Measurements from ENCODE around the gene UPK2. TPM values are rescaled to one million over a fixed set of nuclear protein-coding genes. Genes with fewer than 3 reads are reported as not detected.
A peak's percentile ranks its signal among the peaks of the same experiment; 100 is the strongest.

UPK2 gene
- total RNA-seq, 1 experiment from 2014 or later: not detected

DNA sequence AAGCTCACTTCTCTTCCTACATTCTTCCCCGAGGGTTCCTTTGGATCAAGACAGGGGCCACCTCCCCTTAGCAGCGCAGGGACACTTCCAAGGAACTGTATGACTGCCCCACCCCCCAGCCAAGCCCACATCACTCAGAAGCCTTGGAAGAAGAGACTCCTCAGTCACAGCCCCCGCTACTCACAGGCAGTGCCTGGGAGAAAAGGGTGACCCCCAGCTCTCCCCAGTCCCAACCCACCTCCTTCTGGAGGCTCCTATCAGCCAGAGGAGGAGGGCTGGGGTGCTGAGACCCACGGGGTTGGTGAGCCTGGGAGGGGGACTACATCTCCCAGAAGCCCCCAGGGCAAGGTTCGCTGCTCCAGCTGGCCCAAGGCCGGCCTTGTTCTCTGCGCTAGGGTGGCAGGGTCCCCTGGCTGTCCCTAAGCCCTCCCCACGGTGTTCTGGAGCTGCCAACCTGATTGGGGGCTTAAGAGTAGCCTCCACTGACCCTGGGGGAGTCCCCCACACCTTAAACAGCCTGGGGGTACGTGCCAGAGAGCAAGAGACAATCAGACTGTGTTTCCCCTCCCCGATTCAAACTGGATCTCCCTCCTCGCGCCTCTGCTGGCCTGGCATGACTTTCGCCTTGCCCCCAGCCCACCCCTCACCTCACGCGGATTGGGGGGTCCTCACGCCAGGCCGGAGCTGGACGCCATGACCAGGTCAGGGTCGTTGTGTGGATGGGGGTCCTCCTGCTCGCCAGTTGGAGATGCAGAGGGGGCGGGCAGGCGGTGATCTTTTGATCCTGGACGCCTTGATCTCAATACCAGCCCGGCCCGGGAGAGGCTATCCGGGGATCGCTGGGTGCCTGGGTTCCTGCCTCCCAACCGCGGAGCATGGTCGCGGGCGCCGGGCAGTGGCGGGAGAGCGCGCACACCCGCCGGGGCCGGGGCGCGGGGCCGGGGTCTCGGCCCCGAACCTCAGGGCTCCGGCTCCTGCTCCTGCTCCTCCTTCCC lies 31.2 kb upstream of the UPK2 start:
- no peak overlapping the region for H3K27ac Mint-ChIP-seq
- CTCF ChIA-PET: interaction anchor here (0.6 to 1.4 kb wide), 9 partner anchors 8 to 281 kb away, joined by 3 to 12 read pairs (median 4); partner anchors contain the start of genes CBL and DDX6
- ATAC-seq (peak; percentile 11), DNase-seq (ENCODE audit: low spot score) (peak; percentile 71)
- no peaks in the 10 kb centered on the region for H3K9me3 Mint-ChIP-seq
- TF ChIP-seq, protein P1, sequence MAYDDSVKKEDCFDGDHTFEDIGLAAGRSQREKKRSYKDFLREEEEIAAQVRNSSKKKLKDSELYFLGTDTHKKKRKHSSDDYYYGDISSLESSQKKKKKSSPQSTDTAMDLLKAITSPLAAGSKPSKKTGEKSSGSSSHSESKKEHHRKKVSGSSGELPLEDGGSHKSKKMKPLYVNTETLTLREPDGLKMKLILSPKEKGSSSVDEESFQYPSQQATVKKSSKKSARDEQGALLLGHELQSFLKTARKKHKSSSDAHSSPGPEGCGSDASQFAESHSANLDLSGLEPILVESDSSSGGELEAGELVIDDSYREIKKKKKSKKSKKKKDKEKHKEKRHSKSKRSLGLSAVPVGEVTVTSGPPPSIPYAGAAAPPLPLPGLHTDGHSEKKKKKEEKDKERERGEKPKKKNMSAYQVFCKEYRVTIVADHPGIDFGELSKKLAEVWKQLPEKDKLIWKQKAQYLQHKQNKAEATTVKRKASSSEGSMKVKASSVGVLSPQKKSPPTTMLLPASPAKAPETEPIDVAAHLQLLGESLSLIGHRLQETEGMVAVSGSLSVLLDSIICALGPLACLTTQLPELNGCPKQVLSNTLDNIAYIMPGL (CRISPR knock-in tag; IDR thresholded peaks at IDR 0.05): peak; percentile 67
- peak; percentile 75; the same call in 1 of the 2 replicates for TF ChIP-seq ETV6 (CRISPR knock-in tag; IDR thresholded peaks at IDR 0.05)
- TF ChIP-seq KAT7 (CRISPR knock-in tag; IDR thresholded peaks at IDR 0.05; ENCODE audit: borderline replicate concordance): 0 out of 2 replicates have a peak, but pooled peaks have one; percentile 17
- TF ChIP-seq, protein P2, sequence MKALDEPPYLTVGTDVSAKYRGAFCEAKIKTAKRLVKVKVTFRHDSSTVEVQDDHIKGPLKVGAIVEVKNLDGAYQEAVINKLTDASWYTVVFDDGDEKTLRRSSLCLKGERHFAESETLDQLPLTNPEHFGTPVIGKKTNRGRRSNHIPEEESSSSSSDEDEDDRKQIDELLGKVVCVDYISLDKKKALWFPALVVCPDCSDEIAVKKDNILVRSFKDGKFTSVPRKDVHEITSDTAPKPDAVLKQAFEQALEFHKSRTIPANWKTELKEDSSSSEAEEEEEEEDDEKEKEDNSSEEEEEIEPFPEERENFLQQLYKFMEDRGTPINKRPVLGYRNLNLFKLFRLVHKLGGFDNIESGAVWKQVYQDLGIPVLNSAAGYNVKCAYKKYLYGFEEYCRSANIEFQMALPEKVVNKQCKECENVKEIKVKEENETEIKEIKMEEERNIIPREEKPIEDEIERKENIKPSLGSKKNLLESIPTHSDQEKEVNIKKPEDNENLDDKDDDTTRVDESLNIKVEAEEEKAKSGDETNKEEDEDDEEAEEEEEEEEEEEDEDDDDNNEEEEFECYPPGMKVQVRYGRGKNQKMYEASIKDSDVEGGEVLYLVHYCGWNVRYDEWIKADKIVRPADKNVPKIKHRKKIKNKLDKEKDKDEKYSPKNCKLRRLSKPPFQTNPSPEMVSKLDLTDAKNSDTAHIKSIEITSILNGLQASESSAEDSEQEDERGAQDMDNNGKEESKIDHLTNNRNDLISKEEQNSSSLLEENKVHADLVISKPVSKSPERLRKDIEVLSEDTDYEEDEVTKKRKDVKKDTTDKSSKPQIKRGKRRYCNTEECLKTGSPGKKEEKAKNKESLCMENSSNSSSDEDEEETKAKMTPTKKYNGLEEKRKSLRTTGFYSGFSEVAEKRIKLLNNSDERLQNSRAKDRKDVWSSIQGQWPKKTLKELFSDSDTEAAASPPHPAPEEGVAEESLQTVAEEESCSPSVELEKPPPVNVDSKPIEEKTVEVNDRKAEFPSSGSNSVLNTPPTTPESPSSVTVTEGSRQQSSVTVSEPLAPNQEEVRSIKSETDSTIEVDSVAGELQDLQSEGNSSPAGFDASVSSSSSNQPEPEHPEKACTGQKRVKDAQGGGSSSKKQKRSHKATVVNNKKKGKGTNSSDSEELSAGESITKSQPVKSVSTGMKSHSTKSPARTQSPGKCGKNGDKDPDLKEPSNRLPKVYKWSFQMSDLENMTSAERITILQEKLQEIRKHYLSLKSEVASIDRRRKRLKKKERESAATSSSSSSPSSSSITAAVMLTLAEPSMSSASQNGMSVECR (CRISPR knock-in tag; IDR thresholded peaks at IDR 0.05; ENCODE audit: borderline replicate concordance): peak; percentile 63; the same call in 1 of the 2 replicates
- TF ChIP-seq TEAD1 (CRISPR knock-in tag; IDR thresholded peaks at IDR 0.05): no peak
- H3K4me3 Mint-ChIP-seq: peak overlapping the region; percentile 84
- peaks cover 61% of the 10 kb centered on the region for H3K4me1 Mint-ChIP-seq
- no peaks in the 10 kb centered on the region for H3K36me3 Mint-ChIP-seq
- H3K27me3 Mint-ChIP-seq (ENCODE audit: low read depth): peaks cover 13% of the 10 kb centered on the region
- POLR2A ChIA-PET: interaction anchor here (1.0 kb wide), 2 partner anchors 8 to 132 kb away, joined by 5 read pairs; no protein-coding TSS in a partner anchor

GRCh38 chr11:118927554-118928100 lies 28.5 kb upstream of the UPK2 start:
- TF ChIP-seq STAT6 (CRISPR knock-in tag; conservative IDR thresholded peaks at IDR 0.05; ENCODE audit: low read depth) (no peak), IRF2 (CRISPR knock-in tag; IDR thresholded peaks at IDR 0.05; ENCODE audit: borderline replicate concordance, low read depth) (no peak)
- ATAC-seq: no peak

More at GRCh38 chr11:118927554-118928100, 28.5 kb upstream of the UPK2 start:
- CTCF ChIA-PET: interaction anchor here (0.6 to 3.8 kb wide), 12 partner anchors 11 to 238 kb away, joined by 3 to 34 read pairs (median 4); partner anchors contain the start of genes FOXR1 and UPK2
- H3K27me3 Mint-ChIP-seq (ENCODE audit: low read depth): peaks cover 24% of the 10 kb centered on the region
- no peaks in the 10 kb centered on the region for H3K9me3 Mint-ChIP-seq
- no peak overlapping the region for H3K27ac Mint-ChIP-seq
- no peaks in the 10 kb centered on the region for H3K36me3 Mint-ChIP-seq
- POLR2A ChIA-PET: interaction anchor here (1.6 to 3.8 kb wide), 2 partner anchors 17 to 135 kb away, joined by 7 to 76 read pairs; no protein-coding TSS in a partner anchor
- peaks cover 50% of the 10 kb centered on the region for H3K4me1 Mint-ChIP-seq
- DNase-seq (ENCODE audit: low spot score): no peak
- H3K4me3 Mint-ChIP-seq: peak overlapping the region; percentile 92
